ENCODE data around the gene SLC1A2. TPM values are rescaled to one million over a fixed set of nuclear protein-coding genes. Genes with fewer than 3 reads are reported as not detected.

SLC1A2 gene
- total and polyA plus RNA-seq, 2 of the 4 experiments (the other 2 are of a cell fraction): 0.15 to 0.54 TPM

- Histone ChIP-seq H3K27ac (ENCODE audit: insufficient read depth, low read length) (no peak overlapping the region), H2AK9ac (replicated peaks; ENCODE audit: low read depth, low read length, poor library complexity) (no peak overlapping the region), H3K18ac (ENCODE audit: low read depth, low read length) (no peak overlapping the region), H4K5ac (ENCODE audit: low read depth, low read length) (no peak overlapping the region), H3K9me1 (ENCODE audit: insufficient read depth, low read length) (peaks cover 7% of the 10 kb centered on the region), H3K4me3 (ENCODE audit: insufficient read depth, low read depth, low read length) (no peak overlapping the region), H3K27me3 (ENCODE audit: control insufficient read depth, insufficient read depth, low read length) (no peaks in the 10 kb centered on the region), H3K36me3 (ENCODE audit: control insufficient read depth, insufficient read depth, low read length) (no peaks in the 10 kb centered on the region), H4K91ac (ENCODE audit: insufficient read depth, low read depth, low read length) (no peak overlapping the region), H3K4ac (ENCODE audit: low read depth, low read length) (no peak overlapping the region), H4K20me1 (ENCODE audit: insufficient read depth, low read length) (no peaks in the 10 kb centered on the region), H3K4me2 (ENCODE audit: low read depth, low read length) (no peak overlapping the region), H2BK5ac (ENCODE audit: low read depth, low read length, poor library complexity, severe bottlenecking) (no peak overlapping the region), H2AFZ (replicated peaks; ENCODE audit: low read length, poor library complexity) (no peak overlapping the region), H2AK5ac (ENCODE audit: low read depth, low read length) (no peak overlapping the region), H2BK15ac (ENCODE audit: low read depth, low read length) (no peak overlapping the region), H4K8ac (ENCODE audit: low read depth in 2 of 2, low read length in 2 of 2) (no peak overlapping the region), H2BK120ac (ENCODE audit: low read depth, low read length) (no peak overlapping the region), H3K9ac (ENCODE audit: low read depth, low read length) (no peak overlapping the region), H3K4me1 (ENCODE audit: control insufficient read depth, insufficient read depth, low read length) (peaks cover 22% of the 10 kb centered on the region), H3K23ac (ENCODE audit: low read depth, low read length) (no peak overlapping the region), H3K9me3 (ENCODE audit: control insufficient read depth, insufficient read depth, low read length) (no peaks in the 10 kb centered on the region), H2BK20ac (ENCODE audit: low read depth, low read length) (no peak overlapping the region), H3K56ac (ENCODE audit: extremely low read depth, insufficient read depth, low read length) (no peak overlapping the region), H3K79me1 (ENCODE audit: low read depth in 1 of 2, low read length in 2 of 2) (no peaks in the 10 kb centered on the region), H3K14ac (replicated peaks; ENCODE audit: low read depth, low read length) (no peak overlapping the region)
- POLR2A ChIA-PET (ENCODE audit: unreplicated experiment): no interaction called here
- no TSS peak for BruUV-seq (replicated peaks)
- no peak for DNase-seq
- intact Hi-C loops (cut with micrococcal nuclease) (loop anchor here (10.0 kb wide), 1 partner anchor 55 kb away; no protein-coding TSS in a partner anchor), dilution Hi-C loops (cut with HindIII; ENCODE audit: low sequenced_read_pairs, unreplicated experiment) (no loop called here), in situ Hi-C loops (cut with MboI; ENCODE audit: low sequenced_read_pairs) (no loop called here)
- no peak for ATAC-seq (ENCODE audit: low read depth)
- 100% methylated on average over 2 of the region's 4 CpGs; no CpG with 5 or more reads in 1 of the 2 experiments for WGBS, 2 experiments (ENCODE audit: extremely low coverage in 2 of 2, insufficient read length in 1 of 2)
- TF ChIP-seq RFX5 (IDR thresholded peaks at IDR 0.05; ENCODE audit: low read depth, low read length) (no peak), CEBPB (IDR thresholded peaks at IDR 0.05; ENCODE audit: low read depth, low read length) (no peak), MAZ (IDR thresholded peaks at IDR 0.05; ENCODE audit: borderline replicate concordance, low read depth, low read length) (no peak), CTCF (conservative IDR thresholded peaks at IDR 0.05; ENCODE audit: low read depth, low read length) (no peak), BHLHE40 (IDR thresholded peaks at IDR 0.05; ENCODE audit: low read depth, low read length) (no peak), FOS (IDR thresholded peaks at IDR 0.05; ENCODE audit: low read depth, low read length) (no peak), RCOR1 (IDR thresholded peaks at IDR 0.05; ENCODE audit: insufficient replicate concordance, low read length) (no peak), RAD21 (IDR thresholded peaks at IDR 0.05; ENCODE audit: low read length) (no peak), POLR2A (IDR thresholded peaks at IDR 0.05; ENCODE audit: low read depth, low read length) (no peak), MXI1 (IDR thresholded peaks at IDR 0.05; ENCODE audit: borderline replicate concordance, low read depth, low read length) (no peak), MAFK (IDR thresholded peaks at IDR 0.05; ENCODE audit: low read depth, low read length) (no peak), CHD1 (IDR thresholded peaks at IDR 0.05; ENCODE audit: low read depth, low read length) (no peak), NFE2L2 (IDR thresholded peaks at IDR 0.05; ENCODE audit: low read depth, low read length) (no peak)
- TF ChIP-seq, protein P1, sequence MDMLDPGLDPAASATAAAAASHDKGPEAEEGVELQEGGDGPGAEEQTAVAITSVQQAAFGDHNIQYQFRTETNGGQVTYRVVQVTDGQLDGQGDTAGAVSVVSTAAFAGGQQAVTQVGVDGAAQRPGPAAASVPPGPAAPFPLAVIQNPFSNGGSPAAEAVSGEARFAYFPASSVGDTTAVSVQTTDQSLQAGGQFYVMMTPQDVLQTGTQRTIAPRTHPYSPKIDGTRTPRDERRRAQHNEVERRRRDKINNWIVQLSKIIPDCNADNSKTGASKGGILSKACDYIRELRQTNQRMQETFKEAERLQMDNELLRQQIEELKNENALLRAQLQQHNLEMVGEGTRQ (IDR thresholded peaks at IDR 0.05; ENCODE audit: low read depth, low read length): no peak
- CTCF ChIA-PET: no interaction called here
These were observed 69.5 kb downstream of the SLC1A2 start for GRCh38 chr11:35349897-35350296.

All from IMR-90 (cell line).